GM18502 (cell line): ENCODE measurements around the gene DGCR2.

ENCODE experiments used
- ATAC-seq: cut with Tn5 transposase; IDR thresholded peaks from one replicate; pipeline ENCODE4 v1.9.1; 2021; ENCODE audit warnings: mild to moderate bottlenecking; ENCODE audit not compliant: unreplicated experiment, poor library complexity

Gene DGCR2

GRCh38 chr22:19128946-19129727, 6.9 kb upstream of the DGCR2 start:
- ATAC-seq: no peak

- ATAC-seq: no peak
Measured at GRCh38 chr22:19128009-19128401, 5.8 kb upstream of the DGCR2 start.

GRCh38 chr22:19127329-19128008, 5.3 kb upstream of the DGCR2 start:
- no peak for ATAC-seq

- no peak for ATAC-seq
Measured at GRCh38 chr22:19126309-19127273, 4.4 kb upstream of the DGCR2 start.

- ATAC-seq: no peak
Measured at GRCh38 chr22:19125474-19126308, 3.5 kb upstream of the DGCR2 start.

GRCh38 chr22:19125011-19125410, 2.8 kb upstream of the DGCR2 start:
- no peak for ATAC-seq

- ATAC-seq: no peak
Measured at GRCh38 chr22:19124377-19124776, 2.2 kb upstream of the DGCR2 start.

- no peak for ATAC-seq
Measured at GRCh38 chr22:19123936-19124335, 1.7 kb upstream of the DGCR2 start.

- ATAC-seq: no peak
Measured at GRCh38 chr22:19122752-19123492, 710 bp upstream of the DGCR2 start.

GRCh38 chr22:19121631-19122142, 525 bp downstream of the DGCR2 start:
- peak; percentile 24 for ATAC-seq

- ATAC-seq: peak; percentile 22
Measured at GRCh38 chr22:19120829-19121630, 1.2 kb downstream of the DGCR2 start.

- no peak for ATAC-seq
Measured at GRCh38 chr22:19119949-19120348, 2.3 kb downstream of the DGCR2 start.

- ATAC-seq: peak; percentile 34
Measured at GRCh38 chr22:19118329-19118880, 3.8 kb downstream of the DGCR2 start.

- no peak for ATAC-seq
Measured at GRCh38 chr22:19117111-19117512, 5.1 kb downstream of the DGCR2 start.

- no peak for ATAC-seq
Measured at GRCh38 chr22:19115628-19116027, 6.6 kb downstream of the DGCR2 start.

GRCh38 chr22:19114984-19115552, 7.1 kb downstream of the DGCR2 start:
- no peak for ATAC-seq

GRCh38 chr22:19113429-19113828, 8.8 kb downstream of the DGCR2 start:
- no peak for ATAC-seq

- no peak for ATAC-seq
Measured at GRCh38 chr22:19111584-19111983, 10.6 kb downstream of the DGCR2 start.
